ENCODE measurements around the gene FIS1. TPM values are rescaled to one million over a fixed set of nuclear protein-coding genes. Genes with fewer than 3 reads are reported as not detected.

FIS1 gene
- total RNA-seq, 2 experiments from 2014 or later, result 94.5 to 97.6 TPM

DNA sequence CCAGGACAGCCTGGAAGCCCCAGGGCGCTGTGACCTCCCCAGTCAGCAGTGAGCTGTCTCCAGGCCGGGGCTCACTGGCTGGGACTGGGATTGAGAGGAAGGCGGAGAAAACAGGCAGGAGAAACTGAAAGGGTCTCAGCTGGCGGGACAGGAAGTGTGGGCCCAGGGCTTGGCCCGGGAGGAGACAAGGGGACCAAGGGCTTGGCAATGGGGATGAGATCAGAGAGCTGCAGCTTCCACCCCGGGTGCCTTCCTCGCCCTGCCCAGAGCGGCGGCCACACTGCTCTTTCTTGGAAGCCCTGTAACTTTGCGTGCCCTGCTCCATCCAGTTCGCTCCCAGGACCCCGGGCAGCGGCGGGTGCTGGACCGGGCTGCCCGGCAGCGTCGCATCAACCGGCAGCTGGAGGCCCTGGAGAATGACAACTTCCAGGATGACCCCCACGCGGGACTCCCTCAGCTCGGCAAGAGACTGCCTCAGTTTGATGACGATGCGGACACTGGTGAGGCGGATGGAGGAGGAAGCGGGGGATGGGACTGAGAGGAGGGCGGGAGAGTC lies 22.5 kb downstream of the FIS1 start:
- DNase-seq, result no peak
- H3K9me3 Mint-ChIP-seq, result no peaks in the 10 kb centered on the region
- H3K36me3 Mint-ChIP-seq (ENCODE audit: low read depth), result peaks cover 32% of the 10 kb centered on the region
- H3K27ac Mint-ChIP-seq, result no peak overlapping the region
- ChIA-PET POLR2A (no interaction called here), CTCF (interaction anchor here (0.7 kb wide), 1 partner anchor 78 kb away, joined by 3 read pairs; no protein-coding TSS in a partner anchor)
- H3K27me3 Mint-ChIP-seq, result no peaks in the 10 kb centered on the region
- no peak overlapping the region for H3K4me3 Mint-ChIP-seq
- peaks cover 19% of the 10 kb centered on the region for H3K4me1 Mint-ChIP-seq

GRCh38 chr7:101220295-101220694 lies 24.6 kb downstream of the FIS1 start:
- Mint-ChIP-seq H3K9me3 (no peaks in the 10 kb centered on the region), H3K36me3 (ENCODE audit: low read depth) (peaks cover 37% of the 10 kb centered on the region), H3K27me3 (no peaks in the 10 kb centered on the region), H3K4me1 (peaks cover 32% of the 10 kb centered on the region), H3K4me3 (no peak overlapping the region), H3K27ac (no peak overlapping the region)
- ChIA-PET CTCF (interaction anchor here (0.9 to 5.4 kb wide), 4 partner anchors 24 to 77 kb away, joined by 3 to 74 read pairs (median 5); partner anchors contain the start of gene FIS1), POLR2A (interaction anchor here (5.0 kb wide), 1 partner anchor 25 kb away, joined by 61 read pairs; the partner anchor contains the start of gene FIS1)
- no peak for DNase-seq

DNA sequence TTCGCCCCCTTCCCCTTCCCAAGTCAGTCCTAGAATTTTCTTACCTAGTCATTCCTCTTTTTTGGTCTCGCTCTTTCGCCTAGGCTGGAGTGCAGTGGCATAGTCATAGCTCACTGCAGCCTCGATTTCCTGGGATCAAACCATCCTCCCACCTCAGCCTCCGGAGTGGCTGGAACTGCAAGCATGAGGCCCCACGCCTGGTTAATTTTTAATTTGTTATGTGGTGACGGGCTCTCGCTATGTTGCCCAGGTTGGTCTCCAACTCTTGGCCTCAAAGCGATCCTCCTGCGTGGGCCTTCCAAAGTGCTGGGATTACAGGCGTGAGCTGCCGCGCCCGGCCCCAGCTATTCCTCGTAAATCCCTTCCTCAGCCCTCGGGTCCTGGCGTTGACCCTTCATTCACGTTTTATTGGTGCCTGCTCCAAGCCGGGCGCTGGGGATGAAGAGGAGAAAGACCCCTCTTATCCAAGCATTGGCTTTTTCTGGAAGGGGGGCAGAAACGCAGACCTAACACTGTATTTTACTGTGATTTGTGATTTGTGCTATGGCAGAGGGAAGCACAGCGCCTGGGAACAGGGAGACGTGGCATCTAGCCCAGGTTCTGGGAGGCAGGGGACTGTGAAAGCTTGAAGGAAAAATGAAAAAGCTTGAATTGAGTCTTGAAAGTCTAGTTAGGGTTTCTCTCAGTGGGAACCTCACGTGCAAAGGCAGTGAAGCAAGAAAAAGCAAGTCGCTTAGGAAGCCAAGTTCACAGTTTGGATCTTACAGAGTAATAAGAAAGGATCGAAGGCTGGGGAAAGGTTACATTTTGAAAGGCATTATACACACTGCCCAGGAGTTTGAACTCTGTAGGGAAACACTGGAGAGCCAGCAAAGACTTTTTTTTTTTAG lies 26.4 kb downstream of the FIS1 start:
- H3K27me3 Mint-ChIP-seq, result no peaks in the 10 kb centered on the region
- H3K4me3 Mint-ChIP-seq, result peak overlapping the region; percentile 96
- H3K9me3 Mint-ChIP-seq, result no peaks in the 10 kb centered on the region
- DNase-seq, result no peak
- peaks cover 35% of the 10 kb centered on the region for H3K4me1 Mint-ChIP-seq
- ChIA-PET CTCF (interaction anchor here (0.8 to 5.4 kb wide), 21 partner anchors 9 to 513 kb away, joined by 3 to 74 read pairs (median 6); partner anchors contain the start of genes CLDN15, FIS1, POP7 and SRRT), POLR2A (interaction anchor here (0.6 to 5.0 kb wide), 15 partner anchors 9 to 344 kb away, joined by 3 to 61 read pairs (median 7); partner anchors contain the start of genes CLDN15, FIS1, SRRT and TRIM56)
- H3K36me3 Mint-ChIP-seq (ENCODE audit: low read depth), result peaks cover 31% of the 10 kb centered on the region
- peak overlapping the region; percentile 87 for H3K27ac Mint-ChIP-seq

GRCh38 chr7:101217388-101218235 lies 27.3 kb downstream of the FIS1 start, which contains the start of the genes PLOD3 and ZNHIT1:
PLOD3 (minus strand) TSS chr7:101217581; CDS start chr7:101217274, 307 bp downstream.
ZNHIT1 (plus strand) TSS chr7:101218165; CDS start chr7:101218196, 31 bp downstream.
- Mint-ChIP-seq H3K27ac (peak within 1 kb of the TSS; percentile 87), H3K4me1 (peaks cover 35% of the 10 kb centered on the region), H3K4me3 (peak within 1 kb of the TSS; percentile 96), H3K36me3 (ENCODE audit: low read depth) (peaks cover 24% of the 10 kb centered on the region), H3K27me3 (no peaks in the 10 kb centered on the region), H3K9me3 (no peaks in the 10 kb centered on the region)
- ChIA-PET CTCF (interaction anchor here (0.5 to 5.4 kb wide), 25 partner anchors 10 to 1230 kb away, joined by 3 to 74 read pairs (median 5); partner anchors contain the start of genes CLDN15, FIS1, POP7 and SERPINE1), POLR2A (interaction anchor here (0.6 to 5.0 kb wide), 20 partner anchors 10 to 788 kb away, joined by 3 to 61 read pairs (median 4); partner anchors contain the start of genes CLDN15, FIS1, MEPCE and POP7)
- peak; percentile 97 for DNase-seq

DNA sequence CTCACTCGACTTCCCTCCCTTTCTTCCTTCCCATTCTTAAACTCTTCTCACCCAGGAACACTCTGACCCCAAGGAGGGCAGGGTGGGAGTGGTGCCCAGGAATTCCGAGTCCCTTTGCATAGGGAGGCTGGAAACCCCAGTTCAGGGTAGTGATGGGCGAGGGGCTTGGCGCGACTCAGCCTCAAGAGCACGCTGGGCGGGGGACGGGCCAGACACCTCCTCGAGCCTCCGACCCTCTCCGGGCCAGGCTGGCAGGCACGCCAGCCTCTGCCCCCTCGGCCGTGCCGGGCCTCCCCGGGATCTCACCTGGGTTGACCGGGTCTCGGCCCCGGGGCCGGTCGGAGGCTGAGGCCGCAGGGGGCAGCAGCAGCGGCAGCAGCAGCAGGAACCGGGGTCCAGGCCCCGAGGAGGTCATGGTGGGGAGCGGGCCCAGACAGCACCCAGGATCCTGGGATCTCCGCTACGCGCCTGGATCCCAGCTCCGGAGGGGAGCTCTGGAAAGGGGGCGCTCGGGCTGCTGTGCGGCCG lies 28.0 kb downstream of the FIS1 start:
- POLR2A ChIA-PET, result interaction anchor here (0.9 to 5.0 kb wide), 18 partner anchors 9 to 788 kb away, joined by 3 to 61 read pairs (median 5); partner anchors contain the start of genes CLDN15, FIS1, MEPCE and POP7
- peaks cover 21% of the 10 kb centered on the region for H3K36me3 Mint-ChIP-seq (ENCODE audit: low read depth)
- peak overlapping the region; percentile 87 for H3K27ac Mint-ChIP-seq
- no peak for DNase-seq
- peaks cover 35% of the 10 kb centered on the region for H3K4me1 Mint-ChIP-seq
- no peaks in the 10 kb centered on the region for H3K9me3 Mint-ChIP-seq
- H3K27me3 Mint-ChIP-seq, result no peaks in the 10 kb centered on the region
- H3K4me3 Mint-ChIP-seq, result peak overlapping the region; percentile 96
- CTCF ChIA-PET, result interaction anchor here (0.5 to 5.4 kb wide), 14 partner anchors 10 to 1229 kb away, joined by 3 to 74 read pairs (median 8); partner anchors contain the start of genes FIS1, SERPINE1, SRRT and TRIM56

- ChIA-PET CTCF (interaction anchor here (1.4 to 5.4 kb wide), 3 partner anchors 24 to 72 kb away, joined by 6 to 74 read pairs (median 40); partner anchors contain the start of gene FIS1), POLR2A (interaction anchor here (1.0 to 5.0 kb wide), 8 partner anchors 11 to 326 kb away, joined by 3 to 61 read pairs (median 4); partner anchors contain the start of genes FIS1, SERPINE1 and UFSP1)
- peaks cover 35% of the 10 kb centered on the region for H3K4me1 Mint-ChIP-seq
- peak overlapping the region; percentile 80 for H3K27ac Mint-ChIP-seq
- peak overlapping the region; percentile 96 for H3K4me3 Mint-ChIP-seq
- peaks cover 15% of the 10 kb centered on the region for H3K36me3 Mint-ChIP-seq (ENCODE audit: low read depth)
- no peaks in the 10 kb centered on the region for H3K9me3 Mint-ChIP-seq
- no peaks in the 10 kb centered on the region for H3K27me3 Mint-ChIP-seq
- DNase-seq, result peak; percentile 24
Measured at GRCh38 chr7:101216001-101216859, 28.7 kb downstream of the FIS1 start.

- ChIA-PET CTCF (interaction anchor here (1.7 kb wide), 1 partner anchor 19 kb away, joined by 4 read pairs; no protein-coding TSS in a partner anchor), POLR2A (interaction anchor here (0.7 kb wide), 1 partner anchor 31 kb away, joined by 3 read pairs; no protein-coding TSS in a partner anchor)
- Mint-ChIP-seq H3K4me3 (no peak overlapping the region), H3K36me3 (ENCODE audit: low read depth) (peaks cover 27% of the 10 kb centered on the region), H3K27me3 (no peaks in the 10 kb centered on the region), H3K4me1 (peaks cover 16% of the 10 kb centered on the region), H3K27ac (no peak overlapping the region), H3K9me3 (no peaks in the 10 kb centered on the region)
- no peak for DNase-seq
Measured at GRCh38 chr7:101212014-101212413, 32.9 kb downstream of the FIS1 start.

DNA sequence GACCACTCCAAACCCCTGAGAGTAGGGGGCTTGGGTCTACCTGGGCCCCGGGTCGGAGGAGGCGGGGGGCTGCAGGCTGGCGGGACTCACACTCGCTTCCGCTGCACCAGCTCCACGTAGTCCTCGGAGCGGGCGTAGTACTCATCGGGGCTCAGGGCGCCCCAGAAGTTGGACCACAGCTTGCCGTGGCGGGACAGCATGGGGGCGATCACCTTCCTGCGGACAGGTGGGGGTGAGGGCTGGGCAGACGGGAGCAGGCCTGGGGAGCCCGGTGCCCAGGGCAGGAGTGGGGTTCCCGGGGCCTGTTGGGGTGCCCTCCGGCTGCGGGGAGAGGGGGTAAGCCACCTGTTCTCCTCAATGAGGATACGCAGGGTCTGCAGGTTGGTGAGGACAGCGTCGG lies 33.4 kb downstream of the FIS1 start:
- H3K4me3 Mint-ChIP-seq, result no peak overlapping the region
- CTCF ChIA-PET, result interaction anchor here (1.7 kb wide), 1 partner anchor 19 kb away, joined by 4 read pairs; no protein-coding TSS in a partner anchor
- no peak overlapping the region for H3K27ac Mint-ChIP-seq
- POLR2A ChIA-PET, result interaction anchor here (0.7 kb wide), 1 partner anchor 32 kb away, joined by 3 read pairs; no protein-coding TSS in a partner anchor
- no peaks in the 10 kb centered on the region for H3K9me3 Mint-ChIP-seq
- H3K36me3 Mint-ChIP-seq (ENCODE audit: low read depth), result peaks cover 26% of the 10 kb centered on the region
- no peak for DNase-seq
- H3K27me3 Mint-ChIP-seq, result no peaks in the 10 kb centered on the region
- H3K4me1 Mint-ChIP-seq, result peaks cover 13% of the 10 kb centered on the region

DNA sequence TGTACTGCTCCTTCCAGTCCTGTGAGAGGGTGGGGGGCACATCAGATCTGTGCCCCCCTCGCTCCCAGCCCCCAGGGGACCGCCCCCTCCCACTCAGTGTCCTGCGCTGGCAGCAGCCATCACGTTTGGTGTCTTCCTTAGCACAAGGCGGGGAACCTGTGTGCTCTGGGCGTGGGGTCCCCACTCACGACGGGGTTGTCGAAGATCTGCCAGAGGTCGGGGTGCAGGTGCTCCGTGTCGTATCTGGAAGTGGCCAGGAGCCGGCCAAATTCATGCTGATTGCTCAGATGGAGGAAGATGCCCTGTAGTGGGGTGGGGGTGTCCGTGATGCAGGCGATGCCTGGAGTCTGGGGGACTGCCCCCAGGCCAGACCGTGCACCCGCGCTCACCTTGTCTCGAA lies 34.7 kb downstream of the FIS1 start:
- ChIA-PET CTCF (no interaction called here), POLR2A (no interaction called here)
- Mint-ChIP-seq H3K4me3 (no peak overlapping the region), H3K4me1 (peaks cover 3% of the 10 kb centered on the region), H3K27me3 (no peaks in the 10 kb centered on the region), H3K27ac (no peak overlapping the region), H3K36me3 (ENCODE audit: low read depth) (peaks cover 25% of the 10 kb centered on the region), H3K9me3 (no peaks in the 10 kb centered on the region)
- no peak for DNase-seq

DNA sequence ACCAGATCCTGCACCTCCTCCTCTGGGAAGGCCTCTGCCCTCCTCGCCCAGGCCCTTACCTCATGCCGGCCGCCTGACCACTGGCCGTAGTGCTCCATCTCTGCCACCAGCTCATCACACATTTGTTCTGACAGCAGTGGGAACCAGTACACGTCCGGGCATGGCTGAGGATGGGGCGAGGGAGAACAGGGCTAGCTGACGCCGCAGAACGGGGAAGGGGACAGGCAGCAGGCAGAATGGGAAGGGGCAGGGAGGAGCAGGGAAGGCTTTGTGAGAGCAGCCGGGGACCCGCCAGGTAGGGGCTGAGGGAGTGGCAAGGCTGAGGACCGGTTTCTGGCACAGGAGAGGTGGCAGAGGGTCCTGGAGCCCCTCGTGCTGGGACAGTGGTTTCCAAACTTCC lies 36.1 kb downstream of the FIS1 start:
- peaks cover 18% of the 10 kb centered on the region for H3K36me3 Mint-ChIP-seq (ENCODE audit: low read depth)
- H3K4me3 Mint-ChIP-seq, result no peak overlapping the region
- H3K27me3 Mint-ChIP-seq, result peaks cover under 1% of the 10 kb centered on the region
- ChIA-PET POLR2A (interaction anchor here (1.9 kb wide), 1 partner anchor 9 kb away, joined by 7 read pairs; the partner anchor contains the start of genes PLOD3 and ZNHIT1), CTCF (interaction anchor here (1.1 kb wide), 1 partner anchor 32 kb away, joined by 4 read pairs; no protein-coding TSS in a partner anchor)
- H3K9me3 Mint-ChIP-seq, result no peaks in the 10 kb centered on the region
- H3K27ac Mint-ChIP-seq, result no peak overlapping the region
- no peak for DNase-seq
- peaks cover 6% of the 10 kb centered on the region for H3K4me1 Mint-ChIP-seq

DNA sequence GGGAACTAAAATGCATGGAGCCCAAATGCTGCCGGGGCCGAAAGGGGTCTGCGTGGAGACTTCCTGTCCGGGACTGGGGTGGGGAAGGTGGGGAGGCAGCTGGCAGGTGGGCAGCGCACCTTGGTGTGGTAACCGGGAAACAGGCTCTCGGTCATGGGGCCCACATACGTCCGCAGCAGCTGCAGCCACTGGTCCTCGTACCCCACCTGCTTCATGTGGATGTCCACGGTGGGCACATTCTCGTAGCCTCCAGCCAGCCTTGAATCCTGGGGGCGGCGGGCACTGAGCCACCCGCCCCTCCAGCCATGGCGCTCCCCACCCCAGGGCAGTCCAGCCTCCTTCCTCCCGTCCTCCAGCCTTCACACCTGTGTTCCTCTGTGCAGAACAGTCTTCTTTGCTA lies 37.4 kb downstream of the FIS1 start:
- H3K4me1 Mint-ChIP-seq, result peaks cover 12% of the 10 kb centered on the region
- CTCF ChIA-PET, result interaction anchor here (1.0 kb wide), 1 partner anchor 15 kb away, joined by 3 read pairs; no protein-coding TSS in a partner anchor
- no peak overlapping the region for H3K4me3 Mint-ChIP-seq
- peaks cover 9% of the 10 kb centered on the region for H3K27me3 Mint-ChIP-seq
- H3K9me3 Mint-ChIP-seq, result no peaks in the 10 kb centered on the region
- no peak for DNase-seq
- H3K36me3 Mint-ChIP-seq (ENCODE audit: low read depth), result peaks cover 18% of the 10 kb centered on the region
- POLR2A ChIA-PET, result interaction anchor here (1.9 kb wide), 1 partner anchor 10 kb away, joined by 7 read pairs; the partner anchor contains the start of genes PLOD3 and ZNHIT1
- no peak overlapping the region for H3K27ac Mint-ChIP-seq
